HFFc6 (cell line): Measurements from ENCODE around the gene MN1. TPM values are rescaled to one million over a fixed set of nuclear protein-coding genes. Genes with fewer than 3 reads are reported as not detected.

Source experiments
- DNase-seq: peaks from one replicate; pipeline ENCODE4 v3.0.0-alpha.2; 2018
- H3K27ac Mint-ChIP-seq: 2 replicates; pipeline ENCODE4 v1.8.0; 2020; ENCODE audit warnings: mild to moderate bottlenecking, mixed read lengths
- H3K27me3 Mint-ChIP-seq: 2 replicates; pipeline ENCODE4 v1.8.0; 2021; ENCODE audit warnings: mild to moderate bottlenecking, moderate library complexity, mixed read lengths; ENCODE audit not compliant: insufficient read depth
- H3K36me3 Mint-ChIP-seq: 2 replicates; pipeline ENCODE4 v1.8.0; 2021; ENCODE audit warnings: low read depth, mixed read lengths
- H3K4me1 Mint-ChIP-seq: 2 replicates; pipeline ENCODE4 v1.8.0; 2020; ENCODE audit warnings: low read depth, mixed read lengths
- H3K4me3 Mint-ChIP-seq: 2 replicates; pipeline ENCODE4 v1.8.0; 2020; ENCODE audit warnings: mild to moderate bottlenecking, moderate library complexity, mixed read lengths
- H3K9me3 Mint-ChIP-seq: 2 replicates; pipeline ENCODE4 v1.8.0; 2020; ENCODE audit warnings: mild to moderate bottlenecking, mixed read lengths
- total RNA-seq, 6 experiments: library from RNA; stranded (reverse); fragmentation: NEBNext Ultra II Directional; extraction: Animal tissue kit (Norgen Biotek cat#: 25700); gene quantifications; 2 replicates in 1 of 6; 3 replicates in 5 of 6; pipeline ENCODE4 v1.2.3, GENCODE V29; 2021
- TF ChIP-seq, protein P1 (sequence below): fragments of 200-600 bp; sonication (generic); IDR thresholded peaks from 2 replicates; pipeline ENCODE4 v1.5.0; 2021; ENCODE audit warnings: antibody characterized with exemption, mild to moderate bottlenecking

The MN1 gene
- total RNA-seq, 6 experiments from 2014 or later, result 0.09 to 0.14 (median 0.12) TPM

GRCh38 chr22:27766679-27767078 is 34.9 kb downstream of the MN1 start:
- no peaks in the 10 kb centered on the region for H3K4me1 Mint-ChIP-seq
- no peak overlapping the region for H3K4me3 Mint-ChIP-seq
- H3K36me3 Mint-ChIP-seq, result no peaks in the 10 kb centered on the region
- H3K27ac Mint-ChIP-seq, result no peak overlapping the region
- TF ChIP-seq, protein P1, sequence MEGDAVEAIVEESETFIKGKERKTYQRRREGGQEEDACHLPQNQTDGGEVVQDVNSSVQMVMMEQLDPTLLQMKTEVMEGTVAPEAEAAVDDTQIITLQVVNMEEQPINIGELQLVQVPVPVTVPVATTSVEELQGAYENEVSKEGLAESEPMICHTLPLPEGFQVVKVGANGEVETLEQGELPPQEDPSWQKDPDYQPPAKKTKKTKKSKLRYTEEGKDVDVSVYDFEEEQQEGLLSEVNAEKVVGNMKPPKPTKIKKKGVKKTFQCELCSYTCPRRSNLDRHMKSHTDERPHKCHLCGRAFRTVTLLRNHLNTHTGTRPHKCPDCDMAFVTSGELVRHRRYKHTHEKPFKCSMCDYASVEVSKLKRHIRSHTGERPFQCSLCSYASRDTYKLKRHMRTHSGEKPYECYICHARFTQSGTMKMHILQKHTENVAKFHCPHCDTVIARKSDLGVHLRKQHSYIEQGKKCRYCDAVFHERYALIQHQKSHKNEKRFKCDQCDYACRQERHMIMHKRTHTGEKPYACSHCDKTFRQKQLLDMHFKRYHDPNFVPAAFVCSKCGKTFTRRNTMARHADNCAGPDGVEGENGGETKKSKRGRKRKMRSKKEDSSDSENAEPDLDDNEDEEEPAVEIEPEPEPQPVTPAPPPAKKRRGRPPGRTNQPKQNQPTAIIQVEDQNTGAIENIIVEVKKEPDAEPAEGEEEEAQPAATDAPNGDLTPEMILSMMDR, result no peak
- H3K9me3 Mint-ChIP-seq, result no peaks in the 10 kb centered on the region
- peaks cover 36% of the 10 kb centered on the region for H3K27me3 Mint-ChIP-seq
- DNase-seq, result no peak

DNA sequence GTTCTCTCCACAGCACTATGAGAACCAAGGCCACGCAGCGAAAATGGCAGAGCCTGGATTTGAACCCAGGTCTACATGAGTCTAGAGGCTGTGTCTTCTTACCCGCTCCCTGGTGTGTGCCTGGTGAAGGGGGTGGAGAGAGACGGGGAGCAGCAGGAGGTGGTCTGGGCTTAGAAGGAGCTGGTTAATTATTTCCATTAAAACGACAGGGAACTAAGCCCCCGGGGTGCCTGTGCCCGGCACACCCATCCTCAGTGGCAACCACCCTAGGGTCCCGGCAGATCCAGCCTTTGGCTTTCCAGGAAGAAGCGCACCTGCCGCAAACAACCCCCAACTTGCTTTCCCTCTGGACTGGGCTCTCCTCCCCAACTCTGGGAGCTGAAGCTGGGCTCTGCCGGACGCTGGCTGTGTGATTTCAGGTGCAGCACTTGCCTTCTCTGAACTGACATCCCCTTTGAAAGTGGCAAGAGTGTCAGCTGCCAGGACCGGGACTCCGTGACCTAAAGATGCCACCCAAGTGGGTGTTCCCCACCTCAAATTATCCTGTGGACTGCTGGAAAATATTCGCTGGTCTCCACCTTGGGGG is 35.8 kb downstream of the MN1 start:
- H3K4me1 Mint-ChIP-seq, result no peaks in the 10 kb centered on the region
- H3K9me3 Mint-ChIP-seq, result no peaks in the 10 kb centered on the region
- TF ChIP-seq, protein P1, result no peak

DNA sequence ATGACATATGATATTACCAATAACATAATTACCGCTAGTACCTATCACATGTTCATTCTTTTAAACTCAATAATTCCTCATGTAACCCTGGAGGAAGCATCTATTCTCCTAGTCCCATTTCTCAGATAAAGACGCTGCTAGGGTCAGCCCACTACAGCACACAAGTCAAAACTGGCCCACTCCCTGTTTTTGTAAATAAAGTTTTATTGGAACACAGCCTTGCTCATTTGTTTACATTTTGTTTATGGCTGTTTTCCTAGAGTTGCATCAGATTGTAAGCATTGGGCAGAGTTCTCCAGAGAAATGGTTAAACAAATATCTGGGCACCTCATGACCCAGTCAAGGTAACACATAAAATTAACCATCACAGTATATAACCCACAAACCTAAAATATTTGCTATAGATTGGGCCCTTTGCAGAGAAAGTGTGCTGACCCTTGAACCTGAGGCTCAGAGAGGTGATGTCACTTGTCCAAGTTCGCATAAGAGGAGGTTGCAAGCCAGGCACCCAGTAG is 36.8 kb downstream of the MN1 start:
- Mint-ChIP-seq H3K4me1 (no peaks in the 10 kb centered on the region), H3K27me3 (peaks cover 42% of the 10 kb centered on the region), H3K36me3 (no peaks in the 10 kb centered on the region), H3K4me3 (no peak overlapping the region), H3K27ac (no peak overlapping the region), H3K9me3 (no peaks in the 10 kb centered on the region)
- TF ChIP-seq, protein P1, result no peak
- no peak for DNase-seq

More for the DNA sequence above, 35.8 kb downstream of the MN1 start:
- peaks cover 37% of the 10 kb centered on the region for H3K27me3 Mint-ChIP-seq
- no peak overlapping the region for H3K27ac Mint-ChIP-seq
- no peaks in the 10 kb centered on the region for H3K36me3 Mint-ChIP-seq
- DNase-seq, result no peak
- H3K4me3 Mint-ChIP-seq, result no peak overlapping the region

DNA sequence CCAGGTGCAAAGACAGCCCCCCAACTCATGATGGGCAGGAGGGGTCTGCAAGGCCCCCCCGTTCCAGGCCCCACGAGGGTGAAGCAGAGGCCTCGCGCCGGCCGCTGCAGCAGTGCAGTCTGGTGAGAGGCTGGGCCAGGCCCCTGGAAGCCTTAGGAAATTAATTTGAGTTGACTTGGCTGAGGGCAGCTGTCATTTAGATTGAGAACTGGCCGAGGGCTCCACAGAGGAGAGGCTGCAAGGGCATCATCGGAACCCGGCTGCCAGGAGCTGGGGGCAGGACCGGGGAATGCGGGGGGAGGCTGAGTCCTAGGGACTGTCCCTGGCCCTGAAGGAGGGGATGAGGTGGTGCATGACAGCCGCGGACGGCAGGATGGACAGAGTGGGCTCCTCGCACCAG is 39.9 kb downstream of the MN1 start:
- TF ChIP-seq, protein P1, result no peak

GRCh38 chr22:27761000-27761399 is 40.6 kb downstream of the MN1 start:
- TF ChIP-seq, protein P1, result no peak
- Mint-ChIP-seq H3K9me3 (no peaks in the 10 kb centered on the region), H3K4me3 (no peak overlapping the region), H3K4me1 (no peaks in the 10 kb centered on the region), H3K27ac (no peak overlapping the region), H3K36me3 (no peaks in the 10 kb centered on the region), H3K27me3 (peaks cover 32% of the 10 kb centered on the region)
- no peak for DNase-seq

More for the DNA sequence above, 39.9 kb downstream of the MN1 start:
- Mint-ChIP-seq H3K36me3 (no peaks in the 10 kb centered on the region), H3K9me3 (no peaks in the 10 kb centered on the region), H3K27ac (no peak overlapping the region), H3K27me3 (peaks cover 37% of the 10 kb centered on the region), H3K4me3 (no peak overlapping the region), H3K4me1 (no peaks in the 10 kb centered on the region)
- no peak for DNase-seq
